ENCODE results near the gene RBBP4. TPM values are rescaled to one million over a fixed set of nuclear protein-coding genes. Genes with fewer than 3 reads are reported as not detected.

RBBP4 gene
- total and polyA plus RNA-seq, 2 experiments from 2014 or later, result 72.4 to 109 TPM

- Histone ChIP-seq H3F3A (ENCODE audit: insufficient read depth) (no peaks in the 10 kb centered on the region), H2AFZ (no peak overlapping the region), H3K4me3 (no peak overlapping the region), H3K27me3 (replicated peaks; ENCODE audit: insufficient read depth) (no peaks in the 10 kb centered on the region), H3K36me3 (ENCODE audit: low read depth) (no peaks in the 10 kb centered on the region), H3K9ac (no peak overlapping the region), H3K4me1 (ENCODE audit: insufficient read depth) (no peaks in the 10 kb centered on the region), H3K27ac (no peak overlapping the region), H3K9me3 (ENCODE audit: low read depth) (no peaks in the 10 kb centered on the region), H3K9me2 (ENCODE audit: insufficient read depth) (no peaks in the 10 kb centered on the region), H4K20me1 (ENCODE audit: insufficient read depth) (no peaks in the 10 kb centered on the region), H3K4me2 (ENCODE audit: unreplicated experiment) (no peak overlapping the region), H3K79me2 (ENCODE audit: insufficient read depth) (no peaks in the 10 kb centered on the region)
- TF ChIP-seq EZH2 (IDR thresholded peaks at IDR 0.05; ENCODE audit: insufficient read depth, poor library complexity, severe bottlenecking), result no peak
- no peak for TF ChIP-seq EZH2phosphoT487 (IDR thresholded peaks at IDR 0.05; ENCODE audit: insufficient read depth, low read depth)
- DNase-seq, result no peak
- WGBS, 2 experiments (ENCODE audit: low coverage in 1 of 2, low lambda C conversion rate in 2 of 2, missing lambda C conversion rate in 2 of 2), result 82 to 85% methylated on average over 10 of the region's 10 CpGs
- in situ Hi-C loops (cut with MboI), result no loop called here
These were observed 62.1 kb downstream of the RBBP4 start for GRCh38 chr1:32713081-32713480.

GRCh38 chr1:32714277-32714676 lies 63.3 kb downstream of the RBBP4 start:
- no peak for TF ChIP-seq EZH2 (IDR thresholded peaks at IDR 0.05; ENCODE audit: insufficient read depth, poor library complexity, severe bottlenecking)
- no peak for TF ChIP-seq EZH2phosphoT487 (IDR thresholded peaks at IDR 0.05; ENCODE audit: insufficient read depth, low read depth)
- no peak overlapping the region for H3K4me3 ChIP-seq
- H2AFZ ChIP-seq, result no peak overlapping the region
- H4K20me1 ChIP-seq (ENCODE audit: insufficient read depth), result no peaks in the 10 kb centered on the region
- no peaks in the 10 kb centered on the region for H3K9me3 ChIP-seq (ENCODE audit: low read depth)
- in situ Hi-C loops (cut with MboI), result no loop called here
- DNase-seq, result no peak
- no peaks in the 10 kb centered on the region for H3K27me3 ChIP-seq (replicated peaks; ENCODE audit: insufficient read depth)
- no peaks in the 10 kb centered on the region for H3K4me1 ChIP-seq (ENCODE audit: insufficient read depth)
- no peak overlapping the region for H3K27ac ChIP-seq
- H3K9ac ChIP-seq, result no peak overlapping the region
- no peaks in the 10 kb centered on the region for H3F3A ChIP-seq (ENCODE audit: insufficient read depth)
- no peaks in the 10 kb centered on the region for H3K36me3 ChIP-seq (ENCODE audit: low read depth)
- no peaks in the 10 kb centered on the region for H3K9me2 ChIP-seq (ENCODE audit: insufficient read depth)
- H3K4me2 ChIP-seq (ENCODE audit: unreplicated experiment), result no peak overlapping the region
- H3K79me2 ChIP-seq (ENCODE audit: insufficient read depth), result no peaks in the 10 kb centered on the region
- 75 to 76% methylated on average over 4 of the region's 4 CpGs for WGBS, 2 experiments (ENCODE audit: low coverage in 1 of 2, low lambda C conversion rate in 2 of 2, missing lambda C conversion rate in 2 of 2)

- WGBS, 2 experiments (ENCODE audit: low coverage in 1 of 2, low lambda C conversion rate in 2 of 2, missing lambda C conversion rate in 2 of 2), result 85 to 88% methylated on average over 4 of the region's 4 CpGs
- Histone ChIP-seq H3K9ac (no peak overlapping the region), H3F3A (ENCODE audit: insufficient read depth) (no peaks in the 10 kb centered on the region), H3K4me3 (no peak overlapping the region), H3K9me3 (ENCODE audit: low read depth) (no peaks in the 10 kb centered on the region), H3K4me1 (ENCODE audit: insufficient read depth) (no peaks in the 10 kb centered on the region), H4K20me1 (ENCODE audit: insufficient read depth) (no peaks in the 10 kb centered on the region), H3K9me2 (ENCODE audit: insufficient read depth) (no peaks in the 10 kb centered on the region), H3K4me2 (ENCODE audit: unreplicated experiment) (no peak overlapping the region), H3K36me3 (ENCODE audit: low read depth) (no peaks in the 10 kb centered on the region), H2AFZ (no peak overlapping the region), H3K27me3 (replicated peaks; ENCODE audit: insufficient read depth) (no peaks in the 10 kb centered on the region), H3K27ac (no peak overlapping the region), H3K79me2 (ENCODE audit: insufficient read depth) (no peaks in the 10 kb centered on the region)
- DNase-seq, result peak; percentile 72
- in situ Hi-C loops (cut with MboI), result no loop called here
- TF ChIP-seq EZH2 (IDR thresholded peaks at IDR 0.05; ENCODE audit: insufficient read depth, poor library complexity, severe bottlenecking), result no peak
These were observed 64.9 kb downstream of the RBBP4 start for GRCh38 chr1:32715901-32716311.

GRCh38 chr1:32716312-32717148 lies 65.5 kb downstream of the RBBP4 start:
- no peaks in the 10 kb centered on the region for H3K9me2 ChIP-seq (ENCODE audit: insufficient read depth)
- H3F3A ChIP-seq (ENCODE audit: insufficient read depth), result no peaks in the 10 kb centered on the region
- no peaks in the 10 kb centered on the region for H3K27me3 ChIP-seq (replicated peaks; ENCODE audit: insufficient read depth)
- no peak for DNase-seq
- no peaks in the 10 kb centered on the region for H4K20me1 ChIP-seq (ENCODE audit: insufficient read depth)
- H3K36me3 ChIP-seq (ENCODE audit: low read depth), result no peaks in the 10 kb centered on the region
- TF ChIP-seq EZH2phosphoT487 (IDR thresholded peaks at IDR 0.05; ENCODE audit: insufficient read depth, low read depth) (no peak), EZH2 (IDR thresholded peaks at IDR 0.05; ENCODE audit: insufficient read depth, poor library complexity, severe bottlenecking) (no peak)
- no peaks in the 10 kb centered on the region for H3K79me2 ChIP-seq (ENCODE audit: insufficient read depth)
- H3K4me2 ChIP-seq (ENCODE audit: unreplicated experiment), result no peak overlapping the region
- WGBS, 2 experiments (ENCODE audit: low coverage in 1 of 2, low lambda C conversion rate in 2 of 2, missing lambda C conversion rate in 2 of 2), result 26 to 30% methylated on average over 8 to 9 of the region's 9 CpGs
- no peak overlapping the region for H3K4me3 ChIP-seq
- H2AFZ ChIP-seq, result no peak overlapping the region
- no peaks in the 10 kb centered on the region for H3K4me1 ChIP-seq (ENCODE audit: insufficient read depth)
- in situ Hi-C loops (cut with MboI), result no loop called here
- H3K9me3 ChIP-seq (ENCODE audit: low read depth), result no peaks in the 10 kb centered on the region
- H3K9ac ChIP-seq, result no peak overlapping the region
- no peak overlapping the region for H3K27ac ChIP-seq
